Epithelial cell of esophagus (primary cell): ENCODE data around the gene ROR2.
A peak's percentile ranks its signal among the peaks of the same experiment; 100 is the strongest.

Source experiments
- DNase-seq: peaks from one replicate; pipeline ENCODE4 v3.0.0; 2010; ENCODE audit warnings: low read depth
- H3K4me3 ChIP-seq: 2 replicates; pipeline ENCODE4 v1.5.1; 2011; ENCODE audit warnings: mild to moderate bottlenecking, low read length, control low read depth
- CTCF ChIP-seq: IDR thresholded peaks from 2 replicates; pipeline ENCODE4 v1.5.1; 2011; ENCODE audit warnings: low read depth, mild to moderate bottlenecking, low read length, control low read depth, inconsistent platforms; ENCODE audit not compliant: insufficient read depth; ENCODE audit errors: missing control alignments

The ROR2 gene

DNA sequence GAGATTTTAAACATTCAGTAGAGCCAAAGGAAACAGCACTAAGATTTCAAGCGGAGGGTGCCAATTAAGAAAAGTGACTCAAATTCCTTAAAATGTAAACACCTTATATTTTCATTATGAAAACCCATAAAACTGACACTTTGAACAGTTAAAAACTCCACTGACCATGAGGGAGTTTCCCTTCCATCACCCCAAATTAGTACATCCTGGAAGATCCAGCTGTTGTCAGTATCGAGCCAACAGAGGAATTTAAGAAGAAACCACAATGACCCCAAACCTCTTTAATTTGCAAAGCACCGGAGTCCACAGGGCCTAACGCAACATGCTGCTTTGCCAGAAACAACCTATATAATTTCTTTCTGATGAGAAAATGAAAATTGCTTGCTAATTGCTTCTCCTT is 41.3 kb downstream of the ROR2 start:
- no peak for TF ChIP-seq CTCF
- no peak for DNase-seq

DNA sequence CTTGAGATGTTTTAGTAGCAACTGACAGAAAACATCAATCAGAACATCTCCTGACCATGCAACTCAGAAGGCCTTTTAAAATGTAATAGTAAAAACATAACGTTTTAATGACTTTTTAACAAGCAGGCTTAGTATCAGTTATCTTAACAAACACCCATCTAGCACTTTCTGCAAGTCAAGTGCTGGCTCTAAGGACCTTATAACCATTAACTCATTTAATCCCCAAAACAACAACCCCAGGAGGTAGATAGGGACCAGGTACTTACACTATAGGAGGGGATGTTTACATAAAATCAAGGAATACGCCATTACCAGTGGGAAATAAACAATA is 41.8 kb downstream of the ROR2 start:
- no peak for DNase-seq
- no peak overlapping the region for H3K4me3 ChIP-seq
- no peak for TF ChIP-seq CTCF

More for the DNA sequence above, 41.3 kb downstream of the ROR2 start:
- no peak overlapping the region for H3K4me3 ChIP-seq

GRCh38 chr9:91907484-91908292 is 42.3 kb downstream of the ROR2 start:
- DNase-seq = no peak
- no peak overlapping the region for H3K4me3 ChIP-seq
- no peak for TF ChIP-seq CTCF

DNA sequence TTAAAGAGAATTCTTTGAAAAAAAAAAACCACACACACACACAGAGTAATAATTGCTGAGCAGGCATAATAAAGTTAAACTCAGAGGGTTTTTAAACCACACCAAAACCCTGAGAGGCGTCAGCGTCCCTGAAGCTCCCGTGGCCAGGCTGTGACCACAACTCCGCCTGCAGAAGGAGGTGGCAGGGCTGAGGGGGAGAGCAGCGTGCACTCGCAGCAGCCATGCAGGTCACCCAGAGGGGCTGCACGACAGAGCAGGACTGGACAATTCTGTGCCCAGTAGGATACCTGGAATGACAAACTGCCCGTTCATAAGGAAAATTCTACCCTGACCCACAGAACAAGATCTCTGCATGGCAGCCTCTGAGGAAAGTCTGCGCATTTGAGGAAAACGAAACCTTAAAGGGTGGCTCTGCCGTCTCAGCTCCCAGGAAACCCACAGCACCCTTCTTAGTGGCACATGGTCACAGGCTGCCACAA is 44.0 kb downstream of the ROR2 start:
- peak overlapping the region; percentile 3 for H3K4me3 ChIP-seq
- TF ChIP-seq CTCF = no peak
- no peak for DNase-seq

DNA sequence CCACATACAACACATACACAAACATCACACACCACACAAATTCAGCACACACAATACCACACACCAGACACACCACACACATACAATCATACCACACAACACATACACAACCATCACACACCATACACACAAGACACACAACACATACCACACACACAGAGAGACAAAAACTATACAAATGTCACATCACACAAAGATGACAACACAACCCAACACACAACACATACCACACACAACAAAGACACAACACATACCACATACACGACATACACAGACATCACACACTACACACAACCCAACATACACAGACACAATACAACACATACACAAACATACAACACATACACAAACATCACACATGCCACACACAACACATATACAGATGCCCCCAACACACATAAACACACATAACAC is 44.8 kb downstream of the ROR2 start:
- H3K4me3 ChIP-seq = no peak overlapping the region
- TF ChIP-seq CTCF = no peak
- DNase-seq = no peak

DNA sequence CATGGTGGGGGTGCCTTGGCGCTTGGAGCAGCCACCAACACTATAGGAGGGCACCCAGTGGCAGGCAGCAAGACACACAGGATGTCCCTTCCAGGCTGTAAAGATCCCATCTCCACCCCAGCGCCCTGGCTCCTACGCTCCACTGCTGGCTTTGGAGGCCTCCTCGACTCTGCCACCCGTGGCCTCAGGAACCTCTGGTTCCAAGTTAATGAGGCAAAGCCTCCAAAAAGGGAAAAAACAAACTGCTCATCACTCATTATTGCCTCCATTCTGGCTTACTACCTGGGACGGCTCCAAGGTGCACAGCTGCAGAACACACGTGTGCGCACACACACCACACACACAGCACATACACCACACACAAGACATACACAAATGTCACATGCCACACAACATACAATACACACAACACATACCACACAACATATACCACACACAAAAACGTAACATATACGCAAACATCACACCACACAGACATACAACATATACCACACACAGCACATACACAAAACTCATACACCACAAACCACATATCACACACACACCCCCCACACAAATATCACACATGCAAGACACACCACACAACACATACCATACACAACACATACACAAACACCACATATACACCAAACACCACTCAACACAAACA is 45.3 kb downstream of the ROR2 start:
- TF ChIP-seq CTCF = no peak
- DNase-seq = no peak

More for the DNA sequence above, 45.3 kb downstream of the ROR2 start:
- no peak overlapping the region for H3K4me3 ChIP-seq
